Measurements from ENCODE around the gene JTB.

- TF ChIP-seq TOX (CRISPR knock-in tag; IDR thresholded peaks at IDR 0.05; ENCODE audit: borderline replicate concordance) (no peak), ESRRG (CRISPR knock-in tag; IDR thresholded peaks at IDR 0.05) (no peak), ZNF70 (CRISPR knock-in tag; IDR thresholded peaks at IDR 0.05) (no peak), PATZ1 (CRISPR knock-in tag; IDR thresholded peaks at IDR 0.05; ENCODE audit: borderline replicate concordance) (no peak), SNAI2 (CRISPR knock-in tag; IDR thresholded peaks at IDR 0.05) (no peak)
Measured at GRCh38 chr1:153934746-153935145, 42.7 kb downstream of the JTB start.

All from SK-N-SH treated with all-trans-retinoic acid at 6 μM for 48 hours (cell line).